WTC11 (cell line): Measurements from ENCODE around the gene ATF7. TPM values are rescaled to one million over a fixed set of nuclear protein-coding genes. Genes with fewer than 3 reads are reported as not detected.

Source experiments
- ATF1 ChIP-seq: sonication (generic); formaldehyde crosslinking; IDR thresholded peaks from 2 replicates; pipeline ENCODE4 v1.8.1; 2023; ENCODE audit warnings: mild to moderate bottlenecking, moderate library complexity, missing genetic modification reagents
- ATF3 ChIP-seq: sonication (generic); formaldehyde crosslinking; conservative IDR thresholded peaks from 2 replicates; pipeline ENCODE4 v1.8.1; 2022; ENCODE audit warnings: mild to moderate bottlenecking, missing genetic modification reagents
- ELF4 ChIP-seq: sonication (generic); formaldehyde crosslinking; IDR thresholded peaks from 2 replicates; pipeline ENCODE4 v1.8.1; 2022; ENCODE audit warnings: low read depth, mild to moderate bottlenecking, moderate library complexity, missing genetic modification reagents
- EMX1 ChIP-seq: fragments of 250-450 bp; sonication (Bioruptor Pico); IDR thresholded peaks from 2 replicates; pipeline ENCODE4 v1.8.0; 2021; ENCODE audit warnings: mild to moderate bottlenecking
- ERG ChIP-seq: fragments of 250-450 bp; sonication (Bioruptor Pico); IDR thresholded peaks from 2 replicates; pipeline ENCODE4 v1.8.0; 2021; ENCODE audit warnings: mild to moderate bottlenecking
- FOXJ3 ChIP-seq: sonication (generic); formaldehyde crosslinking; IDR thresholded peaks from 2 replicates; pipeline ENCODE4 v1.9.0; 2021; ENCODE audit warnings: missing genetic modification reagents, mild to moderate bottlenecking, borderline replicate concordance
- FOXK1 ChIP-seq: sonication (generic); formaldehyde crosslinking; IDR thresholded peaks from 2 replicates; pipeline ENCODE4 v1.8.0; 2022; ENCODE audit warnings: mild to moderate bottlenecking, moderate library complexity, missing genetic modification reagents
- GABPB1 ChIP-seq: sonication (generic); formaldehyde crosslinking; IDR thresholded peaks from 2 replicates; pipeline ENCODE4 v1.8.1; 2023; ENCODE audit warnings: mild to moderate bottlenecking, missing genetic modification reagents
- MLX ChIP-seq: sonication (generic); formaldehyde crosslinking; IDR thresholded peaks from 2 replicates; pipeline ENCODE4 v1.8.1; 2023; ENCODE audit warnings: mild to moderate bottlenecking, missing genetic modification reagents, moderate library complexity
- MXD4 ChIP-seq: fragments of 250-450 bp; sonication (Bioruptor Pico); IDR thresholded peaks from 2 replicates; pipeline ENCODE4 v1.8.0; 2021; ENCODE audit warnings: mild to moderate bottlenecking, moderate library complexity, borderline replicate concordance
- MYBL2 ChIP-seq: sonication (generic); formaldehyde crosslinking; IDR thresholded peaks from 2 replicates; pipeline ENCODE4 v1.8.1; 2023; ENCODE audit warnings: mild to moderate bottlenecking, moderate library complexity, missing genetic modification reagents
- NR1H2 ChIP-seq: sonication (generic); formaldehyde crosslinking; IDR thresholded peaks from 2 replicates; pipeline ENCODE4 v1.9.0; 2021; ENCODE audit warnings: mild to moderate bottlenecking, moderate library complexity, missing genetic modification reagents
- NR2C2 ChIP-seq: sonication (generic); formaldehyde crosslinking; IDR thresholded peaks from 2 replicates; pipeline ENCODE4 v1.8.0; 2022; ENCODE audit warnings: mild to moderate bottlenecking, missing genetic modification reagents
- PREB ChIP-seq: sonication (generic); formaldehyde crosslinking; IDR thresholded peaks from 2 replicates; pipeline ENCODE4 v1.8.1; 2022; ENCODE audit warnings: mild to moderate bottlenecking, missing genetic modification reagents, moderate library complexity, borderline replicate concordance
- PRRX2 ChIP-seq: fragments of 250-450 bp; sonication (Bioruptor Pico); IDR thresholded peaks from 2 replicates; pipeline ENCODE4 v1.8.0; 2021; ENCODE audit warnings: mild to moderate bottlenecking
- ZNF138 ChIP-seq: sonication (generic); formaldehyde crosslinking; conservative IDR thresholded peaks from 2 replicates; pipeline ENCODE4 v1.8.1; 2022; ENCODE audit warnings: mild to moderate bottlenecking, moderate library complexity, missing genetic modification reagents
- ZSCAN18 ChIP-seq: fragments of 250-450 bp; sonication (Bioruptor Pico); IDR thresholded peaks from 2 replicates; pipeline ENCODE4 v2.1.2; 2022; ENCODE audit warnings: mild to moderate bottlenecking, moderate library complexity
- total RNA-seq: library from RNA; stranded (reverse); gene quantifications from 3 replicates; pipeline ENCODE4 v1.2.3, GENCODE V29; 2021
- TF ChIP-seq, protein P1 (sequence below): sonication (generic); formaldehyde crosslinking; IDR thresholded peaks from 2 replicates; pipeline ENCODE4 v1.8.0; 2022; ENCODE audit warnings: mild to moderate bottlenecking, missing genetic modification reagents
- TF ChIP-seq, protein P2 (sequence below): fragments of 250-450 bp; sonication (Bioruptor Pico); IDR thresholded peaks from 2 replicates; pipeline ENCODE4 v1.9.0; 2021; ENCODE audit warnings: mild to moderate bottlenecking
- TF ChIP-seq, protein P3 (sequence below): sonication (generic); formaldehyde crosslinking; IDR thresholded peaks from 2 replicates; pipeline ENCODE4 v1.8.1; 2023; ENCODE audit warnings: mild to moderate bottlenecking, moderate library complexity, missing genetic modification reagents
- TF ChIP-seq, protein P4 (sequence below): sonication (generic); formaldehyde crosslinking; IDR thresholded peaks from 2 replicates; pipeline ENCODE4 v1.8.1; 2023; ENCODE audit warnings: mild to moderate bottlenecking, missing genetic modification reagents
- TF ChIP-seq, protein P5 (sequence below): sonication (generic); formaldehyde crosslinking; IDR thresholded peaks from 2 replicates; pipeline ENCODE4 v1.8.0; 2023; ENCODE audit warnings: missing genetic modification reagents, mild to moderate bottlenecking, borderline replicate concordance

The ATF7 gene
- total RNA-seq, 1 experiment from 2014 or later, result 16.3 TPM

DNA sequence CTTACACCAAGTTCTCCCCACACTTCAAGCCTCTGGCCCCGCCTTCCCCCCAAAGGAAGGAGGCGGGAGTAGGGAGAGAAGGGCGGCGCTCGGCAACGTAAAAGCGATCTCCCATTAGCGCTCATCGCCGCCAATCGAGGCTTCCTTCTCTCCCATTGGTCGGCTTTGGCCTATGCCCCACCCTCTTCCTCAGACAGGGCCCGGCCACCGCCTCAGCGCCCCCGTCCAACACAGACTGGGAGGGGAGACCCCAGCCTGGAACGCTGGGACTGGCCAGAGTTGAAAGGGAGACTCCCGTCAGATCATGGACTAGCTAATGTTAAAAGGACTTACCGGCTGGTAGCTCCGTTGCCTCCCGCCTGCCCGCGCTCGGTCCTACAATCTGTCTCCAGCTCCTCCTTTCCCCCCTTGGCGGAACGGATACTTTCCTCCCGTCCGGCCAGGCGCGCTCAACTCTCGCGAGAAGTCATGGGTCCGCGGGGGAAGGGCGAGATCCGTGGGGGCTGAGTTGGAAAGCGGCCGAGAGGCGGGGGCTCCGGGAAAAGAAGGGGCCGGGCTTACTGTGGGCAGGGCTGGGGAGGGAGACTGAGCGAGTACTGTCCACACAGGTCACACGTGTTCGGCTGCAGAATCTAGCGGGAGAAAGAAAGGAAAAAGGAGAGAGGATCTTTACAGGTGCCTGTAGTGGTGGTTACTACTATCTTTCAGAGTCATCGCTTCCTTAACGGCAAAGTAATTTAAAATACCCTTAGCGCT, at the start of gene ATF7 (continued):
- TF ChIP-seq MXD4 (CRISPR knock-in tag) (no peak), NR2C2 (CRISPR knock-in tag) (no peak), GABPB1 (peak; percentile 19; the same call in 1 of the 2 replicates), ERG (CRISPR knock-in tag) (no peak), ATF3 (no peak), PREB (CRISPR knock-in tag) (no peak), ATF1 (CRISPR knock-in tag) (no peak), ZSCAN18 (CRISPR knock-in tag) (no peak), ELF4 (CRISPR knock-in tag) (no peak), NR1H2 (CRISPR knock-in tag) (no peak), FOXK1 (CRISPR knock-in tag) (no peak; the same call in 1 of the 2 replicates), EMX1 (CRISPR knock-in tag) (no peak), MLX (CRISPR knock-in tag) (no peak), FOXJ3 (CRISPR knock-in tag) (no peak), PRRX2 (CRISPR knock-in tag) (no peak), MYBL2 (CRISPR knock-in tag) (peak; percentile 92), ZNF138 (no peak)
- TF ChIP-seq, protein P1, sequence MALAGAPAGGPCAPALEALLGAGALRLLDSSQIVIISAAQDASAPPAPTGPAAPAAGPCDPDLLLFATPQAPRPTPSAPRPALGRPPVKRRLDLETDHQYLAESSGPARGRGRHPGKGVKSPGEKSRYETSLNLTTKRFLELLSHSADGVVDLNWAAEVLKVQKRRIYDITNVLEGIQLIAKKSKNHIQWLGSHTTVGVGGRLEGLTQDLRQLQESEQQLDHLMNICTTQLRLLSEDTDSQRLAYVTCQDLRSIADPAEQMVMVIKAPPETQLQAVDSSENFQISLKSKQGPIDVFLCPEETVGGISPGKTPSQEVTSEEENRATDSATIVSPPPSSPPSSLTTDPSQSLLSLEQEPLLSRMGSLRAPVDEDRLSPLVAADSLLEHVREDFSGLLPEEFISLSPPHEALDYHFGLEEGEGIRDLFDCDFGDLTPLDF (CRISPR knock-in tag), result no peak
- TF ChIP-seq, protein P2, sequence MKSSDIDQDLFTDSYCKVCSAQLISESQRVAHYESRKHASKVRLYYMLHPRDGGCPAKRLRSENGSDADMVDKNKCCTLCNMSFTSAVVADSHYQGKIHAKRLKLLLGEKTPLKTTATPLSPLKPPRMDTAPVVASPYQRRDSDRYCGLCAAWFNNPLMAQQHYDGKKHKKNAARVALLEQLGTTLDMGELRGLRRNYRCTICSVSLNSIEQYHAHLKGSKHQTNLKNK, result no peak
- TF ChIP-seq, protein P3, sequence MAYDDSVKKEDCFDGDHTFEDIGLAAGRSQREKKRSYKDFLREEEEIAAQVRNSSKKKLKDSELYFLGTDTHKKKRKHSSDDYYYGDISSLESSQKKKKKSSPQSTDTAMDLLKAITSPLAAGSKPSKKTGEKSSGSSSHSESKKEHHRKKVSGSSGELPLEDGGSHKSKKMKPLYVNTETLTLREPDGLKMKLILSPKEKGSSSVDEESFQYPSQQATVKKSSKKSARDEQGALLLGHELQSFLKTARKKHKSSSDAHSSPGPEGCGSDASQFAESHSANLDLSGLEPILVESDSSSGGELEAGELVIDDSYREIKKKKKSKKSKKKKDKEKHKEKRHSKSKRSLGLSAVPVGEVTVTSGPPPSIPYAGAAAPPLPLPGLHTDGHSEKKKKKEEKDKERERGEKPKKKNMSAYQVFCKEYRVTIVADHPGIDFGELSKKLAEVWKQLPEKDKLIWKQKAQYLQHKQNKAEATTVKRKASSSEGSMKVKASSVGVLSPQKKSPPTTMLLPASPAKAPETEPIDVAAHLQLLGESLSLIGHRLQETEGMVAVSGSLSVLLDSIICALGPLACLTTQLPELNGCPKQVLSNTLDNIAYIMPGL (CRISPR knock-in tag), result no peak
- TF ChIP-seq, protein P4, sequence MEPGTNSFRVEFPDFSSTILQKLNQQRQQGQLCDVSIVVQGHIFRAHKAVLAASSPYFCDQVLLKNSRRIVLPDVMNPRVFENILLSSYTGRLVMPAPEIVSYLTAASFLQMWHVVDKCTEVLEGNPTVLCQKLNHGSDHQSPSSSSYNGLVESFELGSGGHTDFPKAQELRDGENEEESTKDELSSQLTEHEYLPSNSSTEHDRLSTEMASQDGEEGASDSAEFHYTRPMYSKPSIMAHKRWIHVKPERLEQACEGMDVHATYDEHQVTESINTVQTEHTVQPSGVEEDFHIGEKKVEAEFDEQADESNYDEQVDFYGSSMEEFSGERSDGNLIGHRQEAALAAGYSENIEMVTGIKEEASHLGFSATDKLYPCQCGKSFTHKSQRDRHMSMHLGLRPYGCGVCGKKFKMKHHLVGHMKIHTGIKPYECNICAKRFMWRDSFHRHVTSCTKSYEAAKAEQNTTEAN, result 0 out of 2 replicates have a peak, but pooled peaks have one; percentile 56
- TF ChIP-seq, protein P5, sequence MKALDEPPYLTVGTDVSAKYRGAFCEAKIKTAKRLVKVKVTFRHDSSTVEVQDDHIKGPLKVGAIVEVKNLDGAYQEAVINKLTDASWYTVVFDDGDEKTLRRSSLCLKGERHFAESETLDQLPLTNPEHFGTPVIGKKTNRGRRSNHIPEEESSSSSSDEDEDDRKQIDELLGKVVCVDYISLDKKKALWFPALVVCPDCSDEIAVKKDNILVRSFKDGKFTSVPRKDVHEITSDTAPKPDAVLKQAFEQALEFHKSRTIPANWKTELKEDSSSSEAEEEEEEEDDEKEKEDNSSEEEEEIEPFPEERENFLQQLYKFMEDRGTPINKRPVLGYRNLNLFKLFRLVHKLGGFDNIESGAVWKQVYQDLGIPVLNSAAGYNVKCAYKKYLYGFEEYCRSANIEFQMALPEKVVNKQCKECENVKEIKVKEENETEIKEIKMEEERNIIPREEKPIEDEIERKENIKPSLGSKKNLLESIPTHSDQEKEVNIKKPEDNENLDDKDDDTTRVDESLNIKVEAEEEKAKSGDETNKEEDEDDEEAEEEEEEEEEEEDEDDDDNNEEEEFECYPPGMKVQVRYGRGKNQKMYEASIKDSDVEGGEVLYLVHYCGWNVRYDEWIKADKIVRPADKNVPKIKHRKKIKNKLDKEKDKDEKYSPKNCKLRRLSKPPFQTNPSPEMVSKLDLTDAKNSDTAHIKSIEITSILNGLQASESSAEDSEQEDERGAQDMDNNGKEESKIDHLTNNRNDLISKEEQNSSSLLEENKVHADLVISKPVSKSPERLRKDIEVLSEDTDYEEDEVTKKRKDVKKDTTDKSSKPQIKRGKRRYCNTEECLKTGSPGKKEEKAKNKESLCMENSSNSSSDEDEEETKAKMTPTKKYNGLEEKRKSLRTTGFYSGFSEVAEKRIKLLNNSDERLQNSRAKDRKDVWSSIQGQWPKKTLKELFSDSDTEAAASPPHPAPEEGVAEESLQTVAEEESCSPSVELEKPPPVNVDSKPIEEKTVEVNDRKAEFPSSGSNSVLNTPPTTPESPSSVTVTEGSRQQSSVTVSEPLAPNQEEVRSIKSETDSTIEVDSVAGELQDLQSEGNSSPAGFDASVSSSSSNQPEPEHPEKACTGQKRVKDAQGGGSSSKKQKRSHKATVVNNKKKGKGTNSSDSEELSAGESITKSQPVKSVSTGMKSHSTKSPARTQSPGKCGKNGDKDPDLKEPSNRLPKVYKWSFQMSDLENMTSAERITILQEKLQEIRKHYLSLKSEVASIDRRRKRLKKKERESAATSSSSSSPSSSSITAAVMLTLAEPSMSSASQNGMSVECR, result no peak
